ENCODE results near the gene CDHR5.
A peak's percentile ranks its signal among the peaks of the same experiment; 100 is the strongest.

The CDHR5 gene

GRCh38 chr11:645536-645935 lies 20.8 kb upstream of the CDHR5 start:
- TF ChIP-seq CTCF (conservative IDR thresholded peaks at IDR 0.05; ENCODE audit: low read depth) = no peak
- CTCF ChIA-PET = interaction anchor here (1.5 kb wide), 1 partner anchor 105 kb away, joined by 4 read pairs; no protein-coding TSS in a partner anchor
- DNase-seq (ENCODE audit: low spot score) = no peak

GRCh38 chr11:643849-644738 lies 19.3 kb upstream of the CDHR5 start:
- CTCF ChIA-PET = no interaction called here
- H3K27ac ChIP-seq = peak overlapping the region; percentile 68
- POLR2A ChIA-PET (ENCODE audit: low non-redundant PET) = no interaction called here
- DNase-seq (ENCODE audit: low spot score) = no peak
- TF ChIP-seq CTCF (conservative IDR thresholded peaks at IDR 0.05; ENCODE audit: low read depth) = no peak

More at GRCh38 chr11:645536-645935, 20.8 kb upstream of the CDHR5 start:
- peak overlapping the region; percentile 68 for H3K27ac ChIP-seq
- POLR2A ChIA-PET (ENCODE audit: low non-redundant PET) = no interaction called here

- no peak for DNase-seq (ENCODE audit: low spot score)
- H3K27ac ChIP-seq = peak overlapping the region; percentile 68
- CTCF ChIA-PET = no interaction called here
- POLR2A ChIA-PET (ENCODE audit: low non-redundant PET) = no interaction called here
- TF ChIP-seq CTCF (conservative IDR thresholded peaks at IDR 0.05; ENCODE audit: low read depth) = no peak
Observed at GRCh38 chr11:643366-643765, 18.6 kb upstream of the CDHR5 start.

- CTCF ChIA-PET = interaction anchor here (0.5 to 0.7 kb wide), 3 partner anchors 76 to 1009 kb away, joined by 3 to 5 read pairs (median 4); no protein-coding TSS in a partner anchor
- no peak for TF ChIP-seq CTCF (conservative IDR thresholded peaks at IDR 0.05; ENCODE audit: low read depth)
- POLR2A ChIA-PET (ENCODE audit: low non-redundant PET) = no interaction called here
- no peak for DNase-seq (ENCODE audit: low spot score)
- H3K27ac ChIP-seq = peak overlapping the region; percentile 68
Observed at GRCh38 chr11:641806-642370, 17.1 kb upstream of the CDHR5 start.

- POLR2A ChIA-PET (ENCODE audit: low non-redundant PET) = no interaction called here
- CTCF ChIA-PET = interaction anchor here (0.6 kb wide), 1 partner anchor 133 kb away, joined by 4 read pairs; no protein-coding TSS in a partner anchor
- TF ChIP-seq CTCF (conservative IDR thresholded peaks at IDR 0.05; ENCODE audit: low read depth) = no peak
- no peak for DNase-seq (ENCODE audit: low spot score)
- peak overlapping the region; percentile 68 for H3K27ac ChIP-seq
Observed at GRCh38 chr11:640021-640706, 15.4 kb upstream of the CDHR5 start.

- DNase-seq (ENCODE audit: low spot score) = no peak
- TF ChIP-seq CTCF (conservative IDR thresholded peaks at IDR 0.05; ENCODE audit: low read depth) = no peak
- ChIA-PET CTCF (no interaction called here), POLR2A (ENCODE audit: low non-redundant PET) (interaction anchor here (0.7 kb wide), 1 partner anchor 71 kb away, joined by 5 read pairs; no protein-coding TSS in a partner anchor)
- peak overlapping the region; percentile 30 for H3K27ac ChIP-seq
Observed at GRCh38 chr11:639332-639955, 14.7 kb upstream of the CDHR5 start.

All from RWPE1 (cell line).